NCI-H2196 treated with DMSO at 0.1 percent for 48 hours (cell line): Measurements from ENCODE around the gene SH3TC2.

ENCODE experiments used
- DNase-seq: peaks from one replicate; lab custom pipeline; 2025; ENCODE audit not compliant: unreplicated experiment; lab: John Stamatoyannopoulos, UW

SH3TC2 gene

DNA sequence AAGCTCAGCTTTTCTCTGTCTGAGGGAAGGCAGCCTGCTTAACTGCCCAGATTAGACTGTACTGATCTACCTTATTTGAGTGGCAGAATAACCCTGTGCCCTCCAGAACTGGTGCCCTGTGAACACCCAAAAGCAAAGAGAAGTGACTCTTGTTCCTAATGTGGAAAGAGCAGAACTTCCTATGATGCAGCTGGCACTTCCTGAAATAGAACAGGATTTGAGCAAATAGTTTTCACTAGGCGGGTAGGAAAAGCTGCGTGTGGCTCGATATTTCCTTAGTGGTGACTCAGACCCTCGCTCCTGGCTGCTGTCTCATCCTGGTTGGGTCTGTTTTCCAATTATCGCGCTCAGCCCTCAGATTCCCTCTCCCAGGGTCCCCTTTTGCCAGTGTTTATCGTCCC, 89.9 kb downstream of the SH3TC2 start:
- no peak for DNase-seq

DNA sequence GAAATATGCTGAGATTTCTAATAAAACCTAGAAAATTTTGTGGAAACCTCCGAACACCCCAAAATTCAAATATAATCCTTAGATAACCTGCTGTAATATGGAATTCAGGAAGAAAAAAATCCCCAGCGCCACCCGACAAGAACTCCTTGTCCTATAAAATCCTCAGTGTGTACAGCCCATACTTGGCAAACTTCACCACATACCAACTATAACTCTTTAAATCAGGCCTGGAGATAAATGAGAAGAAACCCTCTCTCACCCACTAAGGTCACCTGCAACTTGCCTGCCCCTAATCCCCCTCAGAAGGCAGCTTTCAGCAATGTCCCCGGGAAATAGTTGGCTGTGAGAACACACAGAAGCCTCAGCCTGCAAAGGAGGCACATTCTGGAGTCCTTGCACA, 90.5 kb downstream of the SH3TC2 start:
- no peak for DNase-seq

DNA sequence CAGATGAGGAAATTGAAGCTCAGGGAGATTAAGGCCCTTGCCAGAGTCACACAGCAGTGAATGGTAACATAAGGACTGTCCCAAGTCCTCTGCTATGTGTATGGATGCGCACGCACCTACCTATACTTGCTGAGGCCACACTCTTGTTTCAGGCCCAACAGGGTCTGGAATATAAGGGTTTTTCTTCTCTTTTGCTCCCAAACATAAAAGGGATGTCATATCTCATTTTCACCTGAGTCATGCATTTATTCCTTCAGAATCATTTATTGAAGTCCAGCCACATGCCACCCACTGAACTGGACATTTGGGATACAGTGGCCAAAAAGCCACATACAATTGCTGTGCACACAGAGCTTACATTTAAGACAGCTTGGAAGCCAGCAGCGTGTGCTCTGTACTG, 92.0 kb downstream of the SH3TC2 start:
- no peak for DNase-seq

DNA sequence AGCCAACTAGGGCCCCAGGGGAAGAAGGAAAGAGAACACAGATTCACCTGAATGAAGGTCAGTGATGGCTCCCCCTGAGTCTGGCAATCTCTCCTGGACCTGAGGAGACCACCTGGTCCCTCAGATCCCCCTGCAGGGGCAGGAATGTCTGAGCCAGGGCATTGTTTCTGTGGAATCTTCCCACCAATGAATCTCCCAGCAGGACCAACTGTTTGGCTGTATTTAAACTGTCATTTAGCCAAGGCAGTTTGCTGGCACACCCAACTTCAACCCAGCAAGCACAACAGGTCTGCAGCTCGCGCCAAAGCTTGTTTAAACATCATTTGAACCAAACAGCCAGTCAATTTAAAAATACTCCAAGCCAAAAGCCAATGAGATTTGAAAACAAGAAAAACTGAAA, 92.6 kb downstream of the SH3TC2 start:
- DNase-seq = no peak

DNA sequence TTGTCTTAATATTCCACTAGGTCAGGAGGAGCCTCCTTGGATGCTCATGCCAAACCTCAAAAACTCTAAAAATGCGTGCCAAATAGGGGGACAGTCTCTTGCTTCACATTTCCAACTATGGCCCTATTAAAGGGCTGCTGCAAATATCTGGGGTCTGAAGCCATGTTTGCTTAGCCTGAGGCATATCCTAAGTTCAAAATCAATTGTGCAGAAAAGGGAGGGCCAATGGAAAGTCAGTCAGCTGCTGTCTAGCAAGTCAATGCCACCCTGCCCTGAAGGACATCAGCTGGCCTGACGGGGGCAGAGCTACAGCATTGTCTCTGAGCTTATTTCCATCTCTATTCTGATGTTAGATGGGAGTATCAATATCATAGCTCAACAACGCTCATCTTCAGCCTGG, 93.6 kb downstream of the SH3TC2 start:
- DNase-seq = no peak

DNA sequence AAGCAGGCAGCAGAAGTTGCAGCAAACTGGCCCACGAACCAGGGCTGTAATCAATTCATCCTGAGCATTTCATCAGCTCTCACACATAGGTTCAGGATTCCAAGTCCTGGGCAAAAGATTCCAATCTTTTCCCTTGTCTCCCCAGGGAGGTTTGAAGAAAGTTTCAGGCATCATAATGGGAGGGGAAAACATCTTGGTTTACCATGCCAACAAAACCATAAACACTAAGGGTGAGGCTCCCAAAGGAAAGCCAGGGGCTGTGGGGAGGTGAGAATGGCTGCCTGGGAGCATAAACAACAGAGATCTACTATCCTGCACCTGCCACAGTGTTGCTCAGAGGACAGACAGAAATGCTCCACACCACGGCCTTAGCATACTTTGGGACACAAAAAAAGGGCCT, 94.6 kb downstream of the SH3TC2 start:
- DNase-seq = no peak

DNA sequence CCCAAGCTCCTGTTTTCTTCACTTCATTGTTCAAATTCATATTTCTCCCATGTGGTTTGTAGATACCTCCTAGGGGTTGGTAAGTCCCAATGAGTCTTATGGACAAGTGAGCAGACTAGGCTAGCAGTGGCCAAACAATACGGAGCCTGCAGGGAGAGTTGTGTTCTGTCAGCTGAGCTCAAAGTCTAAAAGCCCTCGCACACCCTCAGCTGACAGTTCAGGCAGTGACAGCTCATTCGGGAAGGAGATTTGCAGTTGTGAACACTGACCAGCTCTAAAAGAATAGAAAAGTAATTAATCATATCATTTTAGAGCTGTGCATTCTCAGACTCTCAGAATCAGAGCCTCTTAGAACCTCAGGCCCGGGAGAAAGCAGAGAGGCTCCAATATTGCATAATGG, 95.1 kb downstream of the SH3TC2 start:
- no peak for DNase-seq

DNA sequence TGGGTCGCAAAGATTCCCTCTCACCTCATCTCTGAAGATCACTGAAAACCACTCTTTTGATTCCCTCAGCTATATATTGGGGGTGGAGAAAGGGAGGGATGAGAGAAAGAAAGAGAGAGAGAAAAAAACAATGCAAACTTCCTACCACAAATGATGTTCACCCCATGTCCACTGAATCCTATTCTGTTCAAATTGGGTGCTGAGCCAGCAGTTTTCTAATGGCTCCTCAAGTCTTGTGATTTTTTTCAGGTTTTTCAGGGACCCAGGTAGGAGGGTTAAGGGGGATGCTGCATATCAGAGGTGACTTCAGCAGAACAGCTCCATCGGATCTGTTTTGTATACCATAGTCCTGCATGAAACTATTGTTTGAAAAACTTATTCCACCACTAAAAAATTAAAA, 95.9 kb downstream of the SH3TC2 start:
- DNase-seq = no peak

DNA sequence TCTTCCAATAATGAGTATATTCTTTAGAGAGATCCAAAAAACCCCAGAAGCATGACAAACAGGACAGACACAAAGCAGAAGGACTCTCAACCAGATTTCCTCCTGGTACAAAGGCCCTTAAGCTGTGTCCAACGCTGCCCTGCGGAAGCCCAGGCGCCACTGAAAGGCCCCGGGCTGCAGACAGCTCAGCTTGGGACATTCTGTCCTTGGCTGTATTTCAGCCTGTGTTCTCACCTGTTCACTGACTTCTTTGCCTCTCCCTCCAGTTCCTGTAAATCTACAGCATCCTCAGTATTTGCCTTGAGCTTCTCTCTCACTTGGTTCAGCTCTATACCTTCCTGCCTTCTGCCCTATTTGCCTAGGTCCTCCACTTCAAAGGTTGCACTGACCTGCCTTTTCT, 96.5 kb downstream of the SH3TC2 start:
- no peak for DNase-seq

DNA sequence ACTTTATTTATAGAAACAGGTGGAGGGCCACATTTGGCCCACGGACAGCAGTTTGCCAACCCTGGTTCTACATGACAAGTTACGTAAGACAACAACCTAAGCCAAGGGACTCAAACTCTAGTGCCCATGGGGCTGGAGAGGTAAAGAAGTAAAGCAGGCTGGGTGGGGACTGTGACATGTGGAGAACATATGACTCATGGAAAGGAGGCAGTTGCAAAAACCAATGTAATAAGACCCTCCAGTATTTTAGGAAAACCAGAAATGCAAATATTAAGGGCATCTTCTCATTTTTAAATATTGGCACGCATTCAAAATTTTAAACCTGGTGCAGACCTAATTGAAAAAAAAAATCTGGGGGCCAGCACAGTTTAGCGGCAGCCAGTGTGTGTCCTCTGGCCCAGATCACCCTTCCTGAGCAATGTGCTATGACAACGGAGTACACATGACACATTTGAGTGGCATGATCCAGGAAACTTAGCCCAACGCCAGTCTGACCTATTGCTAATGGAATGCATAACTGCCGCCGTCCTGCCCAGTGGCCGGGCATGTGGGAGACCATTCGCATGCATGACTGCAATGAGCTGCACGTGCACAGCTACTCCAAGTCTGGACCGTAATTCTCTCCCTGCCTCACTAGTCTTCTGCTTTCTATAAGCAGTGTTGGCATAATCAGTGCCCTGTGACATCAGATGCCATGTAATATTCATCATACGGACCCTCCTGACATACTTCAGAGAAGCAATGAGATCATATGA, 97.2 kb downstream of the SH3TC2 start:
- DNase-seq = peak; percentile 25

DNA sequence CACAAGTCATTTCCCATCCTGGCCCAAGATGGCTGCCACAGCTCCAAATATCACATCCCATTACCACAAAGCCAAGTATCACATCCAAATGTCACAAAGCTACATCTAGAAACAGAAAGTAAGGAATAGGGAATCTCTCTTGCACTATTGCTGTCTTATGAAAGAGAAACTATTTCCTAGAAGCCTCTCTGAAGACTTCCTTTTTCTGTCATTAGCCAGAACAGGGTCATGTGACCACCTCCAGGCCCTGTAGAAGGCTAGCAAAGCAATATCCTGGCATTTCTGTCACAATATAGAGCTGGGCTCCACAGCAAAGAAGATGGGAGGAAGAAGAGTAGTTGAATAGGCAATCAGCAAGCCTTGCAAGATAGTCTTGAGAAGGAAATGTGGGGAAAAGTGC, 99.2 kb downstream of the SH3TC2 start:
- no peak for DNase-seq

DNA sequence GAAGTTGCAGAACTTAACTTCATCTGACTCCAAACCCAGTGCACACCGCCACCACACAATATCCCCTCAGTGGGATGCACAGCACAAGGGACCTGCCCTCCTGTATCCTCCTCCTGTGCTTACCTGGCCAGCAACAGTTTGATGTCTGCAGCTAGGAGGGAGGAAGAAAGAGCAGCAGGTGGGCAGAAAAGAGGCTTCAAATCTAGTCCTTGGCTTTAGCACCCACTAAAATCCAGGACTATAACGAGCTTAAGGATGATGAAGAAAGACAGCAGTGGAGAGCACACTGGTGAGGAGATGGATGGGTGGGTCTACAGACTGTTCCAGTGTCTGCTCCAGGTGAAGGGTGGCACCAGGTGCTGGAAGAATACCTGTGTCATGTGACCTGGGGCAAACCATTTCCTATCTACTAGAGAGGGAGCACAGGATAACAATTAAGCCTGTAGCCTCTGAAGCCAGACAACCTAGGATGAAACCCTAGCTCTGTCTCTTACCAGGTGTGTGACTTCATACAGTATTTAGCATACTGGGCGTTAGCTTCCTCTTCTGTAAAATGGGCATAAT, 100.0 kb downstream of the SH3TC2 start:
- no peak for DNase-seq

DNA sequence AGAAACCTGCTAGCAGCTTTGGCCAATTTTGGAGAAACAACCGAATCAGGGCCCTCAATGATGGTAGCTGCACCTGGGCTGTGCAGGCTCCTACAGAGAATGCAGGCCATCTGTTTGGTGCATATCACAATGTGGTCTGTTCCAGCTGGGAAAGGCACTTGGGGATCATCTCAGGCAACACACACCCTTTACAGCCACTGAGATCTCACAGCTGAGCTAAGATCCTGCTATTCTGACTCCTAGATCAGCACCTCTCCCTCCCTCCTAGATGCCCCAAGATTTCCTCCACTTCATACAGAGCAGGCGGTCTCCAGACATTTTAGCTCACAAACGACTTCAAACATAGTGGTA, 100.7 kb downstream of the SH3TC2 start:
- DNase-seq = no peak

DNA sequence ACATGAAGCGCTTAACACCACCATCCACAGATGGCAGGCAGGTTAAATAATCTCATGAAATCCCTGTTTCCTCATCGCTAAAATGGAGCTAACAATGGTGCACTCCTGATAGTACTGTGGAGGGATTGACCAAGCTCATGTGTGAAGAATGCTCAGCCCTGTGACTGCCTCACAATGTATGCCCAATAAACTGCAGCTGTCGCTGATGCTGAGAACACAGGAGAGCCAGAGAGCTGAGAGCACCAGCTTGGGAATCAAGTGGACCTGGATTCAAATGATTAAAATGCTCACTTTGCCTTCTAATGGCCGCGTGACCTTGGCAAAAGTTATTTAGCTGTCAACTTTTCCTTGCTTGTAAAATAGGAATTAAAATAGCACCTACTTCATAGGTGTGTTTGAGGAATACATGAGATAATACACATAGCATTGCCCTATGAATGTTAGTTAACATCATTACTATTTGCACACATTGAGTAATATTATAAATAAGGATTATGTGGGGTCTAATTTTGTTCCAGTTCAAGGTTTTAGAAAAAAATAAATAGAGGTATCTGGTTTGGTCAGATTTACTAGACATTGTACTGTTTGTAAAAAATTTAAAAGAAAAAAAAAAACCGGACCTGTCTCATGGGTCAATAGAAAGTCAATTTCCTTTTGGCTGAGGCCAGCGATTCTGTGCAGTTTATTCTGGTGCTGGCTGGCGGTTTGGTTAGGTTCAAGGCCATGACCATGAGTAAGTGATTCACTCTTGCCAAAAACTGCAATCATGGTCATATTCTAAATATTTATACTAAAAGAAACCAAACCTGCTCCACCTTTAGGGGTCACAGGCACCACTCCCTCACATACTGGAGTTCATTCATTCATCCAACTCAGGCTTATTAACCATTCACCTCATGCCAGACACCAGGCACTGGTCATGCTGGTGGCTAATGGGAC, 101.3 kb downstream of the SH3TC2 start:
- no peak for DNase-seq

DNA sequence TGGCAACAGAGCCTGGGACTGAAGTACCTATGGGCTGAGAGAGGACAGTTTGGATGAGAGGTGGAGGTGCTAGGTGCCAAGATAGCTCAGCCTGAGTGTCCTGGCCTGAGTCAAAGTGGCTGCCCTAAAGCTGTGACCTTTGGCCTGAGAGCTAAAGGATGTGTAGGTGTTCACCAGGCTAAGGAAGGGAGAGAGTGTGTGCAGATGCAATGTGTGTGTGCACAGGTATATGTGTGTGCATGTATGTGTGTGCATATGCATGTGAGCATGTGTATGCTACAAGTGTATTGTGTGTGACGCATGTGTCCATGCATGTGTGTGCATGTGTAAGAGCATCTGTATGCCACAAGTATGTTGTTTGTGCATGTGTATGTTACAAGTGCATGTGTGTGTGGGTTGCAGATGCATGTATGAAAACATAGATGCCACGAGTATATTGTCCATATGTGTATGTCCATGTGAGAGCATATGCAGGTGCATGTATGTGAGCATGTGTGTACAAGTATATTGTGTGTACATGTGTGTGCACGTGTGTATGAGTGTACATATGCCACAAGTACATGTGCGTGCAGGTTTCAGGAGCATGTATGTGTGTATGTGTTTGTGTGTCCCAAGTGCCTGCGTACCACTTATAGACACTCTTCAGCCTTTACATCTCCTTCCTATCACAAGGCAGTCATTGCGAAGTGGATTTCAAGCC, 102.6 kb downstream of the SH3TC2 start:
- no peak for DNase-seq

DNA sequence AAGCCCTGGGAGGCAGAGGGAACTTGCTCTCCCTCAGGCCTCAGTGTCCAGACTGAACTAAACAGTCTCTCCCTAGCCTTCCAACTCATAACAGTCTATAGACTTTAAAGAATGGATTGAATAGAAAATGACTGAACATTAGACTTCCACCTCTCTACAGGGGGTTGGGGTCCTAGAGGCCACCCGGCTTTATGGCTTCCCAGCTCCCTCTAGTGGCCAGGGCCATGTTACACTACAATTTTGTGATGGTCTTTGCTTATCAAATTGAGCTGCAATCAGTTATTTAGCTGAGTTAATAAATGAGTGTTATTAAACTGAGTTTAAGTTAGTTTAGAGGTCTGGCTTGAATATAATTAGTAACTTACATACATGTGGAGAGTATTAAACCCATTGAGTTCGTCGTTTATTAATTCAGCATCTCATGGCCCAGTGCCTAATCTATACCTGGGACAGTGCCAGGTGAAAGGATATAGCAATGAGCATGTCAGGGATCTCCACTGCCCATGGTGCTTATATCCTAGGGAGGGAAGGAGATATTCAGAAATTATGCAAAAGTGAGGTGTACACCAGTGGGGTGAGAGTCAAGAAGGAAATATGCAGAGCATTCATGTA, 105.2 kb downstream of the SH3TC2 start:
- DNase-seq = no peak

DNA sequence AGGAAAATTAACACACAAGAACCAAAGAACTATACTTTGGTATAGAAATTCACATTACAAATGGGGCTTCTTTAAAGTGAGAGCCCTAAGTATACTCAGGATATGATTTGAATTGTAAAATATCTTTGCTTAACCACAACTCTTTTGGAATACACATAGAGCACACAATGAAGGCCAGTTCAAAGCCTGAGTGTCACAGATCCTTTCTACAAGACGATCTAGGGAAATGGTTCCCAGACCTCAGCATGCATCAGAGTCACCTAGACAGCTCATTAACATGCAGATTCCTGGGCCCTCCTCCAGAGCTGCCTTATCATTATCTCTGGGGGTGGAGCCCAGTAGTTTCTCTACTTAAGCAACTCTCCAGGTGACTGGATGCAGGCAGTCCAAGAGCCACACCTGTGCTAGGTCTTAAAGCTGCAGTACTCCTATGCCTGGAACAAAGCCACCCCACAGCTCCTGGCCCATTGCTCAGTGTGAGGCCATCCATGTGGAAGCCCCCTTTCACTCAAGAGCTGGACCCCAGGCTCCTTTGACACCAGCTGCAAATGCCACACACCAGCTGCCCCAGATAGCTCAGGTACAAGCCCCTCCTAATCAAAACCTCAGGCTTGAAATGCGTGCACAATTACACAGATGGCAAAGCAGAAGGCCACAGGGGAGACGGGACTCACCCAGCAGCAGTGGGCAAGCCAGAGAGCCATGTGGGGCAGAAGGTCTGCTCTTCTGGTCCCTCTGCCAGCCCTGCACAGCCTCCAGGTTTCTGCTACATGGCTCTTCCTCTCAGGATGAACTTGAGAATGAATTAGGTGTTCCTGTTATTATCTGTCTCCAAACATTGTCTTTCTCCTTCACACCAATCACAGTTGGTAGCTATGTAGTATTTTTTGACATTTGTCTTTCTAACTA, 106.1 kb downstream of the SH3TC2 start:
- no peak for DNase-seq
